HUDEP-2 (cell line): ENCODE measurements around the gene ADAMTSL5.

Experiments
- DNase-seq, 76 experiments: peaks; one replicate each; lab custom pipeline; 2025; ENCODE audit not compliant: unreplicated experiment in 76 of 76; lab: John Stamatoyannopoulos, UW

Gene ADAMTSL5

DNA sequence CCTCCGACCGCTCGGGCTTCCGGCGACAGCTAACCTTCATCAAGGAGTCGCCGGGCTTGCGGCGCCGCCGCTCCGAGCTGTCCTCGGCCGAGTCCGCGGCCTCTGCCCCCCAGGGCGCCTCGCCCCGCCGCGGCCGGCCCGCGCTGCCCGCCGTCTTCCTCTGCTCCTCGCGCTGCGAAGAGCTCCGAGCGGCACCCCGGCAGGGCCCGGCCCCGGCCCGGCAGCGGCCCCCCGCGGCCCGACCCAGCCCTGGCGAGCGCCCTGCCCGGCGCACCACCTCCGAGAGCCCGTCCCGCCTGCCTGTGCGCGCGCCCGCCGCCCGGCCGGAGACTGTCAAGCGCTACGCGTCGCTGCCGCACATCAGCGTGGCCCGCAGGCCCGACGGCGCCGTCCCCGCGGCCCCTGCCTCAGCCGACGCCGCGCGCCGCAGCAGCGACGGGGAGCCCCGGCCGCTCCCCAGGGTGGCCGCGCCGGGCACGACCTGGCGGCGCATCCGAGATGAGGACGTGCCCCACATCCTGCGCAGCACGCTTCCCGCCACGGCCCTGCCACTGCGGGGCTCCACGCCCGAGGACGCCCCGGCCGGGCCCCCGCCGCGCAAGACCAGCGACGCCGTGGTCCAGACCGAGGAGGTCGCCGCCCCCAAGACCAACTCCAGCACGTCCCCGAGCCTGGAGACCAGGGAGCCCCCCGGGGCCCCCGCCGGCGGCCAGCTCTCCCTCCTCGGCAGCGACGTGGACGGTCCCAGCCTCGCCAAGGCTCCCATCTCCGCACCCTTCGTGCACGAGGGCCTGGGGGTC, 43.4 kb downstream of the ADAMTSL5 start:
- DNase-seq = peak in 50 of 76 experiments; percentile 23 to 77 (median 59)

DNA sequence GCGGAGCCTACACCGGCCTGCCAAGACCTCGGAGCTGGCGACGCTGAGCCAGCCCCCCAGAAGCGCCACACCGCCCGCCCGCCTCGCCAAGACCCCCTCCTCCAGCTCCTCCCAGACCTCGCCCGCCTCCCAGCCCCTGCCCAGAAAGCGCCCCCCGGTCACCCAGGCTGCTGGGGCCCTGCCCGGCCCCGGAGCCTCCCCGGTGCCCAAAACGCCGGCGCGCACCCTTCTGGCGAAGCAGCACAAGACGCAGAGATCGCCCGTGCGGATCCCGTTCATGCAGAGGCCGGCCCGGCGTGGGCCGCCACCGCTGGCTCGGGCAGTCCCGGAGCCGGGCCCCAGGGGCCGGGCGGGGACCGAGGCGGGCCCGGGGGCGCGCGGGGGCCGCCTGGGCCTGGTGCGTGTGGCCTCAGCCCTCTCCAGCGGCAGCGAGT, 44.0 kb downstream of the ADAMTSL5 start:
- peak in 59 of 76 experiments; percentile 28 to 97 (median 64) for DNase-seq

DNA sequence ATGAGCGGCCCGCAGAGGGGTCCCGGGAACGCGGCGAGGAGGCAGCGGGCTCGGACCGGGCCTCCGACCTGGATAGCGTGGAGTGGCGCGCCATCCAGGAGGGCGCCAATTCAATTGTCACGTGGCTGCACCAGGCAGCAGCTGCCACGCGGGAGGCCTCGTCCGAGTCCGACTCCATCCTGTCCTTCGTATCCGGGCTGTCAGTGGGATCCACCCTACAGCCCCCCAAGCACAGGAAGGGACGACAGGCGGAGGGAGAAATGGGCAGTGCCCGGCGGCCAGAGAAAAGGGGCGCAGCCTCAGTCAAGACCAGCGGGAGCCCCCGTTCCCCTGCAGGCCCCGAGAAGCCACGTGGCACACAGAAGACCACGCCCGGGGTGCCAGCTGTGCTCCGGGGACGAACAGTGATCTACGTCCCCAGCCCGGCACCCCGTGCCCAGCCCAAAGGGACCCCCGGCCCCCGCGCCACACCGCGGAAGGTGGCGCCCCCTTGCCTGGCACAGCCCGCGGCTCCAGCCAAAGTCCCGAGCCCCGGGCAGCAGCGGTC, 44.5 kb downstream of the ADAMTSL5 start:
- peak in 65 of 76 experiments; percentile 24 to 97 (median 71) for DNase-seq

DNA sequence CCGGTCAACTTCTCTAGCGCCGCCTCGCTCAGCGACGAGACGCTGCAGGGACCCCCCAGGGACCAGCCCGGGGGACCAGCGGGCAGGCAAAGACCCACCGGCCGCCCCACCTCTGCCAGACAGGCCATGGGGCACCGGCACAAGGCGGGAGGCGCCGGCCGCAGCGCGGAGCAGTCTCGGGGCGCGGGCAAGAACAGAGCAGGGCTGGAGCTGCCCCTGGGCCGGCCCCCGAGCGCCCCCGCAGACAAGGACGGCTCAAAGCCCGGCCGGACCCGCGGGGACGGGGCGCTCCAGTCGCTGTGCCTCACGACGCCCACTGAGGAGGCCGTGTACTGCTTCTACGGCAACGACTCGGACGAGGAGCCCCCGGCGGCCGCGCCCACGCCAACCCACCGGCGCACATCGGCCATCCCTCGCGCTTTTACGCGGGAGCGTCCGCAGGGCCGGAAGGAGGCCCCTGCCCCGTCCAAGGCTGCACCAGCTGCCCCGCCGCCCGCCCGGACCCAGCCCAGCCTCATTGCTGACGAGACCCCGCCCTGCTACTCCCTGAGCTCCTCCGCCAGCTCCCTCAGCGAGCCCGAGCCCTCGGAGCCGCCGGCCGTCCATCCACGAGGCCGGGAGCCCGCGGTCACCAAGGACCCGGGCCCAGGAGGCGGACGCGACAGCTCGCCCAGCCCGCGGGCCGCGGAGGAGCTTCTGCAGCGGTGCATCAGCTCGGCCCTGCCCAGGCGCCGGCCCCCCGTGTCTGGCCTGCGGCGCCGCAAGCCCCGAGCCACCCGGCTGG, 45.1 kb downstream of the ADAMTSL5 start:
- DNase-seq = peak in 47 of 76 experiments; percentile 26 to 92 (median 54)

DNA sequence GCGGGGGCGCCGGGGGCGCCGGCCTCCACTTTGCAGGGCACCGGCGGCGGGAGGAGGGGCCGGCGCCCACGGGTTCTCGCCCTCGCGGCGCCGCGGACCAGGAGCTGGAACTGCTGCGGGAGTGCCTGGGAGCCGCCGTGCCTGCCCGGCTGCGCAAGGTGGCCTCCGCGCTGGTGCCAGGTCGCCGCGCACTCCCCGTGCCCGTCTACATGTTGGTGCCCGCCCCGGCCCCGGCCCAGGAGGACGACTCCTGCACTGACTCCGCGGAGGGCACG, 45.7 kb downstream of the ADAMTSL5 start:
- DNase-seq = peak in 1 of 76 experiments; percentile 61

DNA sequence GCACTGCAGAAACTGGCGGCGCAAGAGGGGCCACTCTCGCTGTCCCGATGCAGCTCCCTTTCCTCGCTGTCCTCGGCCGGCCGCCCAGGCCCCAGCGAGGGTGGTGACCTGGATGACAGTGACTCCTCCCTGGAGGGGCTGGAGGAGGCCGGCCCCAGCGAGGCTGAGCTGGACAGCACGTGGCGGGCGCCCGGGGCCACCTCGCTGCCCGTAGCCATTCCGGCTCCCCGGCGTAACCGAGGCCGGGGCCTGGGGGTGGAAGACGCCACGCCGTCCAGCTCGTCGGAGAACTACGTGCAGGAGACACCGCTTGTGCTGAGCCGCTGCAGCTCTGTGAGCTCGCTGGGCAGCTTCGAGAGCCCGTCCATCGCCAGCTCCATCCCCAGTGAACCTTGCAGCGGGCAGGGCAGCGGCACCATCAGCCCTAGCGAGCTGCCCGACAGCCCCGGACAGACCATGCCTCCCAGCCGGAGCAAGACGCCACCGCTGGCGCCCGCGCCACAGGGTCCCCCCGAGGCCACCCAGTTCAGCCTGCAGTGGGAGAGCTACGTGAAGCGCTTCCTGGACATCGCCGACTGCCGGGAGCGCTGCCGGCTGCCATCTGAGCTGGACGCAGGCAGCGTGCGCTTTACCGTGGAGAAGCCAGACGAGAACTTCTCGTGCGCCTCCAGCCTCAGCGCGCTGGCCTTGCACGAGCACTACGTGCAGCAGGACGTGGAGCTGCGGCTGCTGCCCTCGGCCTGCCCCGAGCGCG, 46.2 kb downstream of the ADAMTSL5 start:
- DNase-seq = no peak

DNA sequence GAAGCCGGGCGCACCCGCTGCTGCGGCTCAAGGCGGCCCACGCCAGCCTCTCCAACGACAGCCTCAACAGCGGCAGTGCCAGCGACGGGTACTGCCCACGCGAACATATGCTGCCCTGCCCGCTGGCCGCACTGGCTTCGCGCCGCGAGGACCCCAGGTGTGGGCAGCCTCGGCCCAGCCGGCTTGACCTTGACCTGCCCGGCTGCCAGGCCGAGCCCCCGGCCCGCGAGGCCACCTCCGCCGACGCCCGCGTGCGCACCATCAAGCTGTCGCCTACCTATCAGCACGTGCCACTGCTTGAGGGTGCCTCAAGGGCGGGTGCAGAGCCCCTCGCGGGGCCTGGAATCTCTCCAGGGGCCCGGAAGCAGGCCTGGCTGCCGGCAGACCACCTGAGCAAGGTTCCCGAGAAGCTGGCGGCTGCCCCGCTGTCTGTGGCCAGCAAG, 46.8 kb downstream of the ADAMTSL5 start:
- no peak for DNase-seq

DNA sequence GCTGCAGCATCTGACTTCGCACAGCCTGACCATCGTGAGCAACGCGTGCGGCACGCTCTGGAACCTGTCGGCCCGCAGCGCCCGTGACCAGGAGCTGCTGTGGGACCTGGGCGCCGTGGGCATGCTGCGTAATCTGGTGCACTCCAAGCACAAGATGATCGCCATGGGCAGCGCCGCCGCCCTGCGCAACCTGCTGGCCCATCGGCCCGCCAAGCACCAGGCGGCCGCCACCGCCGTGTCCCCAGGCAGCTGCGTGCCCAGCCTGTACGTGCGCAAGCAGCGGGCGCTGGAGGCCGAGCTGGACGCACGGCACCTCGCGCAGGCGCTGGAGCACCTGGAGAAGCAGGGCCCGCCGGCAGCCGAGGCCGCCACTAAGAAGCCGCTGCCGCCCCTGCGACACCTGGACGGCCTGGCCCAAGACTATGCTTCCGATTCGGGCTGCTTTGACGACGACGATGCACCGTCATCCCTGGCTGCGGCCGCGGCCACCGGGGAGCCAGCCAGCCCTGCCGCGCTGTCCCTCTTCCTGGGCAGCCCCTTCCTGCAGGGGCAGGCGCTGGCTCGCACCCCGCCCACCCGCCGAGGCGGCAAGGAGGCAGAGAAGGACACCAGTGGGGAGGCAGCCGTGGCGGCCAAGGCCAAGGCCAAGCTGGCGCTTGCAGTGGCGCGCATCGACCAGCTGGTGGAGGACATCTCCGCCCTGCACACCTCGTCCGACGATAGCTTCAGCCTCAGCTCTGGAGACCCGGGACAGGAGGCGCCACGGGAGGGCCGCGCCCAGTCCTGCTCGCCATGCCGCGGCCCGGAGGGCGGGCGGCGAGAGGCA, 47.4 kb downstream of the ADAMTSL5 start:
- peak in 37 of 76 experiments; percentile 21 to 69 (median 48) for DNase-seq

DNA sequence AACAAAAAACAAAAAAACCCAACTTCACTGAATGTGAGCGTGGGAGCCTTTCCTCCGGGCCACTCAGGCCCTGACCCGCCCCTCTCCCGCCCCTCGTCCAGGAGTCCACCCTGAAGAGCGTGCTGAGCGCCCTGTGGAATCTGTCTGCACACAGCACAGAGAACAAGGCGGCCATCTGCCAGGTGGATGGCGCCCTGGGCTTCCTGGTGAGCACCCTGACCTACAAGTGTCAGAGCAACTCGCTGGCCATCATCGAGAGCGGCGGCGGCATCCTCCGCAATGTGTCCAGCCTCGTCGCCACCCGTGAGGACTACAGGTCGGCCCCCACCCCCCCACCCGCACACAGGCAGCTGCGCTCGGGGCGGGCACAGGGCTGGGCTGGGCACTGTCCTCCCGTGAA, 51.0 kb downstream of the ADAMTSL5 start:
- no peak for DNase-seq

DNA sequence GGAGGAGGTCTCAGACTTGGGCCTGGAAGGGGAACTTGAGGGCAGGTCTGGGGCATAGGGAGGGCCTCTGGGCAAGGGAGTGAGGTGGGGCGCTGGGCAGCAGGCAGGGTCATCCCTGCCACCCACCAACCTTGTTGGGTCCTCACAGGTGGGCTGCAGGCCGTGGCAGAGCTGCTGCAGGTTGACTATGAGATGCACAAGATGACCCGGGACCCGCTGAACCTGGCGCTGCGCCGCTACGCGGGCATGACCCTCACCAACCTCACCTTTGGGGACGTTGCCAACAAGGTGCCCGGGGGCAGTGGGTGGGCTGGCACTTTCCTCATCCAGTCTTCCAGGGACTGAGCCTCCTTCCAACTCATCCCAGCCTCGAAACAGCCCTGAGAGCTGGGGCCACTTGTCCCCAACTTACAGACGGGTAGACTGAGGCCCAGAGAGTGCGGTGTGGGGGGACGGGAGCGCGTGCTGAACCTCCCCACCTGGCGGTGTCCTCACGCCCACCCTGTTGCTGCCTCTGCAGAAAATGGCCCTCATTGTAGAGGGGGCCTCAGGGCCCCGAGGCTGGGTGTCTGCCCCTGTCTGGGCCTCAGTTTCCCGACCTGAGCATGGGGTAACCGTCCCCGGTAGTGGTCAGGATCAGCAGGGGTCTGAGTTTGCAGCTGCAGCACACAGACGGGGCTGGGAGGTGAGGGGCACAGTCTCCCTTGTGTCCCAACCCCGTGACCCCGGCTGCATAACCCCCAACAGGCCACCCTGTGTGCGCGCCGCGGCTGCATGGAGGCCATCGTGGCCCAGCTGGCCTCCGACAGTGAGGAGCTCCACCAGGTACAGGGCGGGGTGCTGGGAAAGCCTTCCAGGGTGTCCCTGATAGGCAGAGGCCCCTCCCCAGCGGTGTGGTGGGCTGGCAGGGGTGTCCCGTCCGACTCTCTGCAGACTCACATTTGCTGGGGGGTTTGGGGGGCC, 52.5 kb downstream of the ADAMTSL5 start:
- DNase-seq = no peak

DNA sequence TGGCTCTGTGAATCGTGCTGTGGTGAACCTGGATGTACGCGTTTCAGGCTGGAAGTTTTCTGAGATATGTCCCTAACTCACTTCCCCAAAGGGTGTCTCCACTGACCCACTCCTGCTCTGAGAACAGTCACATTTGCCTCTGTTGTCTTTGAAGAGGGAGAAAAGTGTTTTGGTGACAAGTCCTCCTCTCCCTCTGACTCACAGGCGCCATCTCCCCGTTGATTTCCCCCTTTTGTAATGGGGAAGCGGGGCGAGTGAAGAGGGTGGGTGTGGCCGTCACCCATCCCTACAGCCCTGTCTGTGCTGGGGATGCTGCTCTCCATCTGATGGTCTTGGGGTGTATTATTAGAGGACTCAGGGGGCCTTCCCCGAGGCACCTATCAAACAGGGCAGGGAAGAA, 53.3 kb downstream of the ADAMTSL5 start:
- DNase-seq = no peak

DNA sequence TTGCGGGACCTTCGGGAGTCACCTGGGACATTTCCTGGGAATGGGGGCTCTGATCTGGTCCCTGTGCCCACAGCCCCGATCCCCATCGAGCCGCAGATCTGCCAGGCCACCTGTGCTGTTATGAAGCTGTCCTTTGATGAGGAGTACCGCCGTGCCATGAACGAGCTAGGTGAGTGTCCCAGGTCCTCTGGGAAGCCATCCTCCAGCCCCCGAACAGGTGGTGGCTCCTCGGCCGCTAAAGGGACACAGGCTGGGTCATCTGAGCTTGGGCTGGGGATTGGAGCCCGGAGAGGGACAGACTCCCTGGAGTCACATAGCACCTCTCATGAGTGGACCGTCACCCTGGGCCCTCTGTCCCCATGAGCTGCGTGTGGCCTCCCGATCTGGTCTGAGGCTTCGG, 54.9 kb downstream of the ADAMTSL5 start:
- DNase-seq = no peak

DNA sequence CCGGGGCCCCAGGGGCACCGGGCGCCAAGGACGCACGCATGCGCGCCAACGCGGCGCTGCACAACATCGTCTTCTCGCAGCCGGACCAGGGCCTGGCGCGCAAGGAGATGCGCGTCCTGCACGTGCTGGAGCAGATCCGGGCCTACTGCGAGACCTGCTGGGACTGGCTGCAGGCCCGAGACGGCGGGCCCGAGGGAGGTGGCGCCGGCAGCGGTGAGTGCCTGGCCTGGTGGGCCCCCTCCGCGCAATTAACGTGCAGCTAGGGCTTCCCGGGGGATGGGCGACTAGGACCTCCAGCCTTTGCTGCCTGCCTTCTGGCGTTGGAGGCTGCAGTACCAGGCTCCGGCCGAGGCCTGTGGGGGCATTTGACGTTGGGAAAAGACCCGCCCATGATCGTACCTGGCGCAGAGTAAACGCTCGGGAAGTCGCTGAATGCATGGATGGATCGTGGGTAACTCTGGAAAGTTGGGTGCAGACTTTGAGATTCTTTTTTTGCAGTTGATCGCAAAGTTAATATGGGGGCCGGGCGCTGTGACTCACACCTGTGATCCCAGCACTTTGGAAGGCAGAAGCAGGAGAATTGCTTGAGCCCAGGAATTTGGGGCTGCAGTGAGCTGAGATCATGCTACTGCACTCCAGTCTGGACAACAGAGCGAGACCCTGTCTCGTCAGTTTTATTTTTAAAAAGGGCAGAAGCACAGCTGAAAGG, 55.6 kb downstream of the ADAMTSL5 start:
- no peak for DNase-seq

DNA sequence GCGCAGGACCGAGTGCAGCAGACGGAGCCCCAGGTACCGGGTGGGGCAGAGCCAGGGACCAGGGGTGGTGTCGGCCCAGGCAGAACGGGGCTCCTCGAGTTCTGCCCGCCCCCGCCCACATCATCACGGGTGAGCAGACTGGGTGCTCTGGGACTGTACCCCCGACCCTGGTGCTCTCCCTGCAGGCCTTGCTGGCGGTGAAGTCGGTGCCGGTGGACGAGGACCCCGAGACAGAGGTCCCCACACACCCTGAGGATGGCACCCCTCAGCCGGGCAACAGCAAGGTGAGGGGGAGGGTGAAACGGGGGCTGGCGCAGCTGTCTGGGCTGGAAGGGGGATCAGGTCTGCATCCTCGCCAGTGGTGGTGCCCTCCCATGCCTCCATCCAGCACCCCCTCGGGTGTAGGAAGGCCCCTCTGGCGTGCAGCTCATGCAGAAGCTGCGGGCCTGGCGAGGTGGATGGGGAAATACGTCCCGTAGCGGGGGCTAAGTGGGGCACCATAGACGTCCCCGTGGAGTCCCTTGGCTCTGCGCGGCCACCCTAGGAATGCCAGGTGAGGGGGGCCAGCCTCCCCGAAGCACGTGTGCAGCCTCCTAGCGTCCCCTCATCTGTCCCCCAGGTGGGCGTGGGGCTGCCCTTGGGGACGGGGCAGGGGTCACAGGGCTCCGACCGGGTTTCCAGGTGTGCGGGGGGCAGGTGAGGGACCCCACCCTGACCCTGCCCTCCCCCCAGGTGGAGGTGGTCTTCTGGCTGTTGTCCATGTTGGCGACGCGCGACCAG, 56.5 kb downstream of the ADAMTSL5 start:
- no peak for DNase-seq

DNA sequence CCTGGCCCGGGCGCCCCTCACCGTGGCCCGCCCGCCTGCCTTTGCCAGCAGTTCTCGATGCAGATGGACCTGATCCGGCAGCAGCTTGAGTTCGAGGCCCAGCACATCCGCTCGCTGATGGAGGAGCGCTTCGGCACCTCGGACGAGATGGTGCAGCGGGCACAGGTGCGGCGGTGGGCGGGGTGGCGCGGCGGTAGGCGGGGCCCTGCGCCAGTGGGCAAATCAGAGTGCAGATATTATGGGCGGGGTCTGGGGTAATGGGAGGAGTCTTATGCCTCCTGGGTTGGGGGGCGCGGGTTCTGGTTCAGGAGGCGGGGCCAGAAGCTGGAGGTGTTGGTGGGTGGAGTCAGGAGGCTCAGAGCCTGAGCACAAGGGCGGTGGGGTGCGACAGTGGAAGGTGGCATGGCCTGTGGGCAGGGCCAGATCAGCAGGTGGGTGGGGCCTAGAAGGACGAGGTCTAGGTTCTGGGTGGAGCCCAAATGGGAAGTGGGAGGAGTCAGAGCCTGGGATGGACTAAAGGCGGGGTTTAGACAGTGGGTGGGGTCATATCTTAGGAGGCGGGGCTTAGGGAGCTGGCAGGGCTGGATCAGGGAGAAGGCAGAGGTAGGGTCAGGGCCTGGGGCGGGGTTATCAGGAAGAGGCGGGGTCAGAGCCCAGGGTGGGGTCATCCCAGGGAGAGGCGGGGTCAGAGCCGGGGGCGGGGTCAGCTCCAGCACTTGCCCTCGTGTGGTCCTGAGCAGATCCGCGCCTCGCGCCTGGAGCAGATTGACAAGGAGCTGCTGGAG, 57.3 kb downstream of the ADAMTSL5 start:
- peak in 74 of 76 experiments; percentile 49 to 99 (median 94) for DNase-seq
